ENCODE measurements around the gene CATSPERZ. TPM values are rescaled to one million over a fixed set of nuclear protein-coding genes. Genes with fewer than 3 reads are reported as not detected.
A peak's percentile ranks its signal among the peaks of the same experiment; 100 is the strongest.

CATSPERZ gene
- total and polyA plus RNA-seq, 9 of the 15 experiments (the other 6 are each of a cell fraction or from before 2014, with no cell fraction given): 0.86 to 8.5 (median 3.5) TPM

DNA sequence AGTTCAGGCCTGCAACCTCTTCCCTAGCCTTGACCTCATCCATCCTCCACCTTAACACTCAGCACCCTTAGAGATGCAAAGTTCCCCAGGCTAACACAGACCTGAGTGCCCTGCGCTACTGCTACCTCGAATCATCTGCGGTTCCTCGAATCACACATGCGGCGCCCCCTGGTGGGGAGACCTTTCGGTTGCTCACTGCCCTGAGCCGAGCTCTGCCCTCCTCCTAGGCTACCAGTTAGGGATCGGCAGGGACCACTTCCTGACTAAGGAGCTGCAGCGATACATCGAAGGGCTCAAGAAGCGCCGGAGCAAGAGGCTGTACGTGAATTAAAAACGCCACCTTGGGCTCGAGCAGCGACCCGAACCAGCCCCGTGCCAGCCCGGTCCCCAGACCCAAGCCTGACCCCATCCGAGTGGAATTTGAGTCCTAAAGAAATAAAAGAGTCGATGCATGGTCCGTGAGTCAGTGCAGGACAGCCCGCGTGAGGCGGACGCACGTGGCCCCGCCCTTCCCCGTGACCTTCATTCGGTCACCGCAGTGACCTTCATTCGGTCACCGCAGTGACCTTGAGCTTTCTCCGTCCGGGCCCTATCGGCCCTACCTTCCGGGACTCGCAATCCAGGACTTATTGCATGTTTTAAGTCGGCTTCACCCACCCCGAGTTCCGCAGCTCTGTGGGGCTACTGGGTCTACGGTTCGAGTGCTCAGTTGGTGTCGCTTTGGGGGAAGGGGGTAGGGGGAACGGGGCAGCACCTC, 4.3 kb downstream of the CATSPERZ start (continued):
- TF ChIP-seq CEBPZ (IDR thresholded peaks at IDR 0.05; ENCODE audit: borderline replicate concordance, low read depth, low read length): no peak
- no peak for TF ChIP-seq SLC30A9 (CRISPR knock-in tag; IDR thresholded peaks at IDR 0.05)
- TF ChIP-seq JUN (IDR thresholded peaks at IDR 0.05; ENCODE audit: borderline replicate concordance, low read depth, low read length): peak; percentile 56; the same call in 1 of the 2 replicates
- TF ChIP-seq JUN (CRISPR knock-in tag; IDR thresholded peaks at IDR 0.05; ENCODE audit: borderline replicate concordance): no peak
- TF ChIP-seq XRCC3 (IDR thresholded peaks at IDR 0.05): no peak
- TF ChIP-seq STAG1 (CRISPR knock-in tag; IDR thresholded peaks at IDR 0.05; ENCODE audit: borderline replicate concordance): no peak
- TF ChIP-seq ZNF263 (CRISPR knock-in tag; IDR thresholded peaks at IDR 0.05; ENCODE audit: borderline replicate concordance): peak; percentile 47; the same call in 1 of the 2 replicates
- no peak for TF ChIP-seq SIX5 (IDR thresholded peaks at IDR 0.05; ENCODE audit: borderline replicate concordance in 1 of 2, insufficient read depth in 1 of 2, low read depth in 1 of 2, low read length in 2 of 2)
- TF ChIP-seq SRSF3 (IDR thresholded peaks at IDR 0.05; ENCODE audit: insufficient read depth, low read length): 0 out of 2 replicates have a peak, but pooled peaks have one; percentile 61
- no peak for TF ChIP-seq RBM14 (IDR thresholded peaks at IDR 0.05; ENCODE audit: borderline replicate concordance, insufficient read depth, low read depth, low read length)
- 0 out of 2 replicates have a peak, but pooled peaks have one; percentile 35 for TF ChIP-seq ERF (CRISPR knock-in tag; IDR thresholded peaks at IDR 0.05)
- no peak for TF ChIP-seq PHB2 (IDR thresholded peaks at IDR 0.05; ENCODE audit: low read depth)
- no peak for TF ChIP-seq FUS (optimal IDR thresholded peaks at IDR 0.05; ENCODE audit: low read depth, low read length)
- TF ChIP-seq STAT6 (CRISPR knock-in tag; IDR thresholded peaks at IDR 0.05): no peak
- peak; percentile 58 for TF ChIP-seq CHD1 (IDR thresholded peaks at IDR 0.05; ENCODE audit: low read length)
- TF ChIP-seq MAFF (IDR thresholded peaks at IDR 0.05; ENCODE audit: low read length): no peak
- TF ChIP-seq MCM7 (IDR thresholded peaks at IDR 0.05): no peak
- TF ChIP-seq, protein P1, sequence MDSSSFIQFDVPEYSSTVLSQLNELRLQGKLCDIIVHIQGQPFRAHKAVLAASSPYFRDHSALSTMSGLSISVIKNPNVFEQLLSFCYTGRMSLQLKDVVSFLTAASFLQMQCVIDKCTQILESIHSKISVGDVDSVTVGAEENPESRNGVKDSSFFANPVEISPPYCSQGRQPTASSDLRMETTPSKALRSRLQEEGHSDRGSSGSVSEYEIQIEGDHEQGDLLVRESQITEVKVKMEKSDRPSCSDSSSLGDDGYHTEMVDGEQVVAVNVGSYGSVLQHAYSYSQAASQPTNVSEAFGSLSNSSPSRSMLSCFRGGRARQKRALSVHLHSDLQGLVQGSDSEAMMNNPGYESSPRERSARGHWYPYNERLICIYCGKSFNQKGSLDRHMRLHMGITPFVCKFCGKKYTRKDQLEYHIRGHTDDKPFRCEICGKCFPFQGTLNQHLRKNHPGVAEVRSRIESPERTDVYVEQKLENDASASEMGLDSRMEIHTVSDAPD (CRISPR knock-in tag; IDR thresholded peaks at IDR 0.05): no peak
- no peak for TF ChIP-seq ELK3 (CRISPR knock-in tag; IDR thresholded peaks at IDR 0.05)
